ENCODE data around the gene ZNF483.
"Not testable (repeated sequence)": the region's sequence is repeated elsewhere in the genome, so short reads cannot be mapped to it uniquely, and the experiment has no call there.

ZNF483 gene

DNA sequence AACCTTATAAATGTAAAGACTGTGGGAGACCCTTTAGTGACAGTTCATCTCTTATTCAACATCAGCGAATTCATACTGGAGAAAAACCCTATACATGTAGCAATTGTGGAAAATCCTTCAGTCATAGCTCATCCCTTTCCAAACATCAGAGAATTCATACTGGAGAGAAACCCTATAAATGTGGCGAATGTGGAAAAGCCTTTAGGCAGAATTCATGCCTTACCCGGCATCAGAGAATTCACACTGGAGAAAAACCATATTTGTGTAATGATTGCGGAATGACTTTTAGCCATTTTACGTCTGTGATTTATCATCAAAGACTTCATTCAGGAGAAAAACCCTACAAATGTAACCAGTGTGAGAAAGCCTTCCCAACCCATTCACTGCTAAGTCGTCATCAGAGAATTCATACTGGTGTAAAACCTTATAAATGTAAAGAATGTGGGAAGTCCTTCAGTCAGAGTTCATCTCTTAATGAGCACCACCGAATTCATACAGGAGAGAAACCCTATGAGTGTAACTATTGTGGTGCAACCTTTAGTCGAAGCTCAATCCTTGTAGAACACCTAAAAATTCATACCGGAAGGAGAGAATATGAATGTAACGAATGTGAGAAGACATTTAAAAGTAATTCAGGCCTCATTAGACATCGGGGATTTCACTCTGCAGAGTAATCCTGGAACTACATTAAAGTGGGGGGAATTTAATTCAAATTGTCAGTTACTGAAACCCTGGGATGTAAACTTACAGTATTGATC lies 17.7 kb downstream of the ZNF483 start:
- DNase-seq (ENCODE audit: low read depth in 4 of 4, low spot score in 1 of 4) = no peak

DNA sequence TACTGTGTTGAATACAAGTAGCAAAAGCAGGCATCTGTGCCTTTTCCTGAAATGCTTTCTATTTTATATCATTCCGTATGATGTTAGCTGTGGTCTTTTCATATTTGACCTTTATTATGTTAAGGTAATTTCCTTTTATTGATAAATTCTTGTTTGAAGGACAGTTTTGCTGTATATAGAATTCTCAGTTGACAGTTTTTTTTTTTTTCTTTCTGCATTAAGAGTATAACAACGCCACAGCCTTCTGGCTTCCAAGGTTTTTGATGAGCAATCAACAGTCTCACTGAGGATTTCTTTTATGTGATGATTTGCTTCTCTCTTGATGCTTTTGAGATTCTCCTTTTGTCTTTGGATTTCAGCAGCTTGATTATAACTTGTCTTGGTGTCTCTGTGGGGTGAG lies 23.6 kb downstream of the ZNF483 start:
- DNase-seq (ENCODE audit: low read depth in 4 of 4, low spot score in 1 of 4) = no peak

DNA sequence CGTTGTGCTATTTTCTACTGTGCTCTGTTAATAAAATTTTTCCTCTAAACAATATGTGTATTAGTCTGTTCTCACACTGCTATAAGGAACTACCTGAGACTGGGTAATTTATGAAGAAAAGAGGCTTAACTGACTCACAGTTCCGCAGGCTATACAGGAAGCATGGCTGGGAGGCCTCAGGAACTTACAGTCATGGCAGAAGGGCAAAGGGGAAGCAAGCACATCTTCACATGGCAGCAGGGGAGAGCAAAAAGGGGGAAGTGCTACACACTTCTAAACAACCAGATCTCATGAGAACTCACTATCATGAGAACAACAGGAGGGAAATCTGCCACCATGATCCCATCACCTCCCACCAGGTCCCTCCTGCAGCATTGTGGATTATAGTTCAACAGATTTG lies 30.4 kb downstream of the ZNF483 start:
- not testable (repeated sequence) for DNase-seq (ENCODE audit: low read depth in 4 of 4, low spot score in 1 of 4)

DNA sequence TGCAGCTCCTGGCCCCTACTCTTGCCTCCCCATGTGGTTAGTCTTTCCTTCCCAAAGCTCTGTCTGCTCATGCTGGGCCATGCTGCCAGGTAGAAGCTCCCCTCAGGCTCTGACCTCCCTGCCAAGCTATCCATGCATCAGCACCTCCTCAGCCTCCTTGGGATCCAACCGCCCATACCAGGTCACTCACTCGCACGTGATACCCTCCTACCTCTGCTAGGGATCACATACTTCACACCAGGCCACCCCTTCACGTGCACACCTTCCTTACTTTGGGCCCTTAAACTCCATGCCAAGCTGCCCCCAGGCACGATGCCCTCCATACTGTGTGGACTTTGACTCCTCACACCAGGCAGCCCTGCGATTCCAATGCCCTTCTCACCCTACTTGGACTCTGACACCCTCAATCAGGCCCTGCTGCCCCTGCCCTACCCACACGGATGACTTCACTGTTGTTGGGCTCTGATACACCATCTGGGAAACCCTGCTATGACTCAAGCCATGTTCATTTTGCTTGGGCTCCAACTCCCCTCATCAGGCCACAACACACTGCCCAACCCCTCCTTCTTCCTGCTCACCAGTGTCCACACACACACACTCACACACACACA lies 34.1 kb downstream of the ZNF483 start:
- no peak for DNase-seq (ENCODE audit: low read depth in 4 of 4, low spot score in 1 of 4)

DNA sequence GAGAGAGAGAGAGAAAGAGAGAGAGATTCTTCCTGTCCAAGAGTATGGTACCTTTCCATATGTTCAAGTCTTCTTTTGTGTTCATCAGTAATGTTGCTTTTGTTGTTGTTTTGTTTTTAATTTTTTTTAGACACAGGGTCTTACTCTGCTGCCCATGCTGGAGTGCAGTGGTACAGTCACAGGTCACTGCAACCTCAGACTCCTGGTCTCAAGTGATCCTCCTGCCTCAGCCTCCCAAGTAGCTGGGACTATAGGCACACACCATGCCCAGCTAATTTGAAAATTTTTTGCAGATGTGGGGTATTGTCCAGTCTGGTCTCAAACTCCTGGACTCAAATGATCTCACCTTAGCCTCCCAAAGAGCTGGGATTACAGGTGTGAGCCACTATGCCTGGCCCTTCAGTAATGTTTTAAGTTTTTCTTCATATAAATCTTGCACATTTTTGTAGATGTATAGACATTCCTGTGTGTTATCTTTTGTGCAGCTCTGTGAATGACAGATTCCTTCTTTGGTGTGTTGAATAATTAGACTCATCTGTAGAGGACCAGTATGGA lies 36.3 kb downstream of the ZNF483 start:
- DNase-seq (ENCODE audit: low read depth in 4 of 4, low spot score in 1 of 4) = no peak

DNA sequence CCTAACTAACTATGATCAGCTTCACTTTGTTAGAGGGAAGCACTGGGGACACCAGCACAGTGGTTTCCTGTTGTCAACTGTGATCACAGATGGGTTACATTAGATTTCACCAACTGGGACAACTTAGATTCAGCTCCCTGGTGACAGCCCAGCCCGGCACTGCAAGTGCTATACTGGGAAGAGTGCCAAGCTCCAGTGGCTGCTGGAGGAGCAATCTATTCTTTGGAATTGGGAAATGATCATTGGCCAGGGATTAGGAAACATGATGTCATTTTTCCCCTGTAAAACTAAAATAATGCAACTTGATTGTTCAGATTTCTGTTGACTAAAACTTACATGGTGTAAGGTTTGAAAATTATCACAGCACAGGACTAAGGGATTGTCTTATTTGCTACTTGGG lies 41.3 kb downstream of the ZNF483 start:
- DNase-seq (ENCODE audit: low read depth in 4 of 4, low spot score in 1 of 4) = no peak

DNA sequence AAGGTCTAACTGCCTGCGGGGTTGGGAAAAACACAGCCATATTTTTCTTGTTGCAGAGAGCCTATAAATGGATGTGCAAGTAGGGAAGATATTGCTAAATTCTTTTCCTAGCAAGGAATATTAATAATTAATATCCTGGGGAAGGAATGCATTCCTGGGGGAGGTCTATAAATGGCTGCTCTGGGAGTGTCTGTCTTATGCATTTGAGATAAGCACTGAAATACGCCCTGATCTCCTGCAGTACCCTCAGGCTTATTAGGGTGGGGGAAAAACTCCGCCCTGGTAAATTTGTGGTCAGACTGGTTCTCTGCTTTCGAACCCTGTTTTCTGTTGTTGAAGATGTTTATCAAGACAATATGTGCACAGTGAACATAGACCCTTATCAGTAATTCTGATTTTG lies 43.1 kb downstream of the ZNF483 start:
- DNase-seq (ENCODE audit: low read depth in 4 of 4, low spot score in 1 of 4) = not testable (repeated sequence)

DNA sequence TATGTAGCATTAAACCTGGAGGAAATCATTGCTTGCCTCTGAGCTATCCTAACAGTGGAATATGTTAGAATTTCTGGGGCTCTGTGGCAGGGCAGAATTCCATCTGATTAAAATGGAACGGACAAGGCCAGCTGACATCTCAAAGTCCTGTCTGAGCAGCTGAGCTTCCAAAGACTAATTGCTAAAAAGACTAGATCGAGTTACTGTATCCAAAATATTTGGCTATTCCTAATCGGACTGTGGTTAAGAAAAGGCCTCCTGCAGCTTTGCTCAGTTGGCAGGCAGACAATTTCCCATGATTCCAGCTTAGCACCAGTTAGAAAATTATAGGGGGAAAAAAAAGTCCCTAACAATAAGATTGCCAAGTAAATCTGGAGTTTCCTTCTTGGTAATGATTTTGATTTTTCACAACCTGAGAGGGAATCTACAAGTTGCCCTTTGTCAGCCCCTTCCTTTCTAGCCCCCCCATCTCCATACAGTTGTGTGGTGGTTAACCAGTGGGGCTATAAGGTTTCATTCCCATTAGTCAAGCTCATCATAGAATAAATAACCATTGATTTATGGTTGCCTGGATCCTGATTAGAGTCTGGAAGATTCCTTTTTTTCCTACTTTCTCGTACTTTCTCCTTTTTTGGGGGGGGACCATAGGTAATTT lies 48.1 kb downstream of the ZNF483 start:
- no peak for DNase-seq (ENCODE audit: low read depth in 4 of 4, low spot score in 1 of 4)

DNA sequence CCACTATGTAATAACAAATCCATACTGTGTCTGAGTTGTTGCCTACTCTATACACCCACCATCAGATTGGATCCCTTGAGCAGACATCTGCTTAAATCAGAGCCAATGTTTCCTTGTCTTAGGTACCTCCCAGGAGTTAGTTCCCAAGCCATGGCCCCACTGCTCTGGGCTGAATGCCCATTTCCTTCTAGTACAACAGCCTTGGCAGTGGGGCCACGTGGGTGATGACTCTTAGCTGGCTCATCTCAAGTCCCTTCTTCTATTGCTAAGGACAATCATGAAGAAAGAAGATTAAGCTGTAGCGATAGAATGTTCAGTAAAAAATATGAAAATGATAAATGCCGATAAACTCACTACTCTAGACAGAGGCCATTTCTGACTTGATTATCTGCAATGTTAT lies 57.9 kb downstream of the ZNF483 start:
- no peak for DNase-seq (ENCODE audit: low read depth in 4 of 4, low spot score in 1 of 4)

DNA sequence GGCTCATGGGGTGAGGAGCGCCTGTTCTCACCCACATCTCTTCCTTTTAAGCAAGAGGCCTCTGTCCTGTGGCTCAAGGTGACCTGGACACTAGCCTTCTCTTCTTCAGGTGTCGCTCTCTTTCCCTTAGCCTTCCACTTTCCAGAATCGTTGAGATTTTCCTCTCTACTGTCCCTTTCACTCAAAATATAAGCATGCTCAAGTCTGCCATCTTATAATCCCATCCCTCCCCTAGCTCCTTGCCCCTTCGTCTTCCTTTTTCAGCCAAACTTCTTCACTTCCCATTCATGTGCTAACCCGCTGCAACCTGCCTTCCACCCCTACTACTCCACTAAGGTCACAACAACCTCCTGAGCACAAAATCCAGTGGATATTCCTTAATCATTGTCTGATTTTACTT lies 61.4 kb downstream of the ZNF483 start:
- DNase-seq (ENCODE audit: low read depth in 4 of 4, low spot score in 1 of 4) = no peak

DNA sequence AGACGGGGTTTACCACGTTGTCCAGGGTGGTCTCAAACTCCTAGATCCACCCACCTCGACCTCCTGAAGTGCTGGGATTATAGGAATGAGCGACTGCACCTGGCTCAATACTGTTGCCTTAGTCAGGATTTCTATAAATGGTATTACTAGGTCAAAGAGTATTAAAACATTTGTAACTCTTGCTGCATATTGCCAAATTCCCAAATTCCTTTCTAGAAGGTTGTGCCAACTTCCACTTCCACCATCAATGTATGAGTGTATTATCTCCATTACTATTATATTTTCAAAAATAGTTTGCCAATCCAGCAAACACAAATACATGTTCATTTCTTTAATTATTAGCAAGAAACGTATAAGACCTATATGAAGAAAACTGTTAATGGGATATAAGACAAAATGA lies 63.9 kb downstream of the ZNF483 start:
- no peak for DNase-seq (ENCODE audit: low read depth in 4 of 4, low spot score in 1 of 4)

DNA sequence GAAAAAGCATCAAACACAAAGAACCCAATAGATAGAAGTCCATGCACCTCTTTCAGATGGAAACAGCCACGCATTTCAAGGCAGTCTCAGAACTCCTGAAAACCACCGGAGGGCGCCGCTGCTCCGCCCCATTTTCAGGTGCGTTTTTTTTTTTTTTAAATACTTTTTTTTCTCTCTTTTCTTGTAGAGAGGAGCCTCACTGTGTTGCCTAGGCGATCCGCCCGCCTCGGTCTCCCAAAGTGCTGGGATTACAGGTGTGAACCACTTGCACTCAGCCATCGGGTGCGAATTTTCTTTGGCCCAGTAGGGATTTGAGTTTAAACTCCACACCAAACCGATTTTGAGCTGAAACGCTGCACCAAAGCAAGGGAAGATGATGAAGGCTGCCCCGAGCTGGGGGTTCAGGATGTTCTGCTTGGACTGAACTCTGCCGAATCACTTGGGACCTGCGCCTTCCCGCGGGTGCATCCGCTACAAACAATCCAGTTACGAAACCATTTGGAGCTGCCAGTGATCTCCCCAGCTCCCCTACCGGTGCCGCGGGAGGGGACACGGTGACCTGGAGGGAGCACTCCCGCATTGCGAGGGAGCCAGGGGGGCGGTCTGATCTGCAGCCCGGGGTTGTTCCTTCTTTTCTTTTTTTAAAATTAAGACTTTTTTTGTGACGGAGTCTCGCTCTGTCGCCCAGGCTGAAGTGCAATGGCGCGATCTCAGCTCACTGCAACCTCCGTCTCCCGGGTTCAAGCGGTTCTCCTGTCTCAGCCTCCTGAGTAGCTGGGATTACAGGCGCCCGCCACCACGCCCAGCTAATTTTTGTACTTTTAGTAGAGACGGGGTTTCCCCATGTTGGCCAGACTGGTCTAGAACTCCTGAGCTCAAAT lies 73.1 kb downstream of the ZNF483 start:
- peak in 1 of 4 experiments; percentile 26 for DNase-seq (ENCODE audit: low read depth in 4 of 4, low spot score in 1 of 4)

DNA sequence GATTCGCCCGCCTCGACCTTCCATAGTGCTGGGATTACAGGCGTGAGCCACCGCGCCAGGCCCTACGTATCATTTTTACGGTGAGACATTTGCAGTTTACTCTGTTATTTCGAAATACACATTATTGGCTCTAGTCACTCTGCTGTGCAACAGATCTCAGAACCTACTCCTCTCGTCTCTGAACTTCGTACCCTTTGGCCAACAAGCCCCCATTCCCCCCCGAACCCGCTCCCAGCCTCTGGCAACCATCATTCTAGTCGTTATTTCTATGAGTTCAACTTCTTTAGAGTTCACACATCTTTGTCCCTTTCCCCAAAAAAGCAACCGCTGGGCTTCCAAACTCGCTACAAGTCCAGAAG lies 73.7 kb downstream of the ZNF483 start:
- no peak for DNase-seq (ENCODE audit: low read depth in 4 of 4, low spot score in 1 of 4)

DNA sequence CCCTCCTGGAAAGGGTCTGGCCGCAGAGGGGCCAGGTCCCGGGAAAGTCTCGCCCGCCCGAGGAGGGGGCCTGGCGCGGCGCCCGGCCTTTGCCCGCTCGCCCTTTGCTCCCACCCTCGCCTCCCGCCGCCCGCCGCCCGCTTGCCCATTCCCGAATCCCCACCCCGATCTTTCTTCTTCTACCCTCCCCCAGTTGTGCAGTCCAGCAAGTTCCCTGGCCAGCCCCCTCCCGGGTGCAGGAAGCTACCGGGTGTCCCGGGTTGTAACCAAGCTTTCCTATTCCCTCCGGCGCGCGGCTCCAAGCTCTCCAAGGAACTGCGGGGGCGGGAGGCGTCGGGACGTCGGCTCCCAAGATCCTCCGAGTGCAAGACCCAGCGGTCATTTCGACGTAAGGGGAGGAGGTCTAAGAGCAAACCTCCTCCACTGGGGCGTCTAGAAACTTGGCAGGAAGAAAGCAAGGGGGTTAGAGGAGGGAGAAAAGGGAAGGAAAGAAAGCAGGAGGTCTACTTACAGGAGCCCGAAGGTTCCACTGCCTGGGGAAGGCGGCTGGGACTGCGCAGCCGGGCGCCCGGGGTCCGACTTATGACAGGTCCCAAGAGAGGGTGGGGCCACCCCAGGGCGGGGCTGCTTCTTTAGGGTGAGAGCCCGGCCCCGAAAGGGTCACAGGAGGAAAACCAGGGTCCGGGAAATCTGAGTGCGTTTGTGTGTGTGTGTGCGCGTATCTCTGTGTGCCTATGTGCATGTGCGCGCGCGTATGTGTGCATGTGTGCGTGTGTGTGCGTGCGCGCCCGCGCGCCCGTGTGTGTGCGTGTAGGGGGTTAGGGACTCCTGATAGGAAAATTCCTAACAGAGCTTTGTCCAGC lies 74.3 kb downstream of the ZNF483 start, which contains the start of gene PTGR1:
PTGR1 (minus strand) TSS at position 556 of the 863 bp plus-strand sequence. CDS start 2,225 bp downstream, outside the sequence.
- DNase-seq (ENCODE audit: low read depth in 4 of 4, low spot score in 1 of 4) = no peak

DNA sequence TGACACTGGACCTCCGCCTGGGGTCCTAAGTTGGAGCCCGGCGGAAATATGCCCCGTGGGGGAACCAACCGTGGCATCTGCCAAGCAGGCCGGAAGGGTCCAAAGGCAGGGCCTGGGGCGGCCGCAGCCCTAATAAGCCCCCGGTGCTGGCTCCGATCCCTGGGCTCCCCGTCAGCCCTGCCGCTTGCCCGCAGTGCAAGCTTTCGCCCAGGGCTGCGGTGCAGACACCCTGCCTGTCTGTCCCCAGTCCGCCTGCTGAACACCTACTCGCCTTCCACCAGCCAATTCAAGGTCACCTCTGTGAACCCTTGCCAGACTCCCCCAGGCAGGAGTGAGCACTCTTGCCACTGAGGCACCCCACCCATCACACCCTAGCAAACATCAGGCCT lies 75.0 kb downstream of the ZNF483 start:
- DNase-seq (ENCODE audit: low read depth in 4 of 4, low spot score in 1 of 4) = no peak

DNA sequence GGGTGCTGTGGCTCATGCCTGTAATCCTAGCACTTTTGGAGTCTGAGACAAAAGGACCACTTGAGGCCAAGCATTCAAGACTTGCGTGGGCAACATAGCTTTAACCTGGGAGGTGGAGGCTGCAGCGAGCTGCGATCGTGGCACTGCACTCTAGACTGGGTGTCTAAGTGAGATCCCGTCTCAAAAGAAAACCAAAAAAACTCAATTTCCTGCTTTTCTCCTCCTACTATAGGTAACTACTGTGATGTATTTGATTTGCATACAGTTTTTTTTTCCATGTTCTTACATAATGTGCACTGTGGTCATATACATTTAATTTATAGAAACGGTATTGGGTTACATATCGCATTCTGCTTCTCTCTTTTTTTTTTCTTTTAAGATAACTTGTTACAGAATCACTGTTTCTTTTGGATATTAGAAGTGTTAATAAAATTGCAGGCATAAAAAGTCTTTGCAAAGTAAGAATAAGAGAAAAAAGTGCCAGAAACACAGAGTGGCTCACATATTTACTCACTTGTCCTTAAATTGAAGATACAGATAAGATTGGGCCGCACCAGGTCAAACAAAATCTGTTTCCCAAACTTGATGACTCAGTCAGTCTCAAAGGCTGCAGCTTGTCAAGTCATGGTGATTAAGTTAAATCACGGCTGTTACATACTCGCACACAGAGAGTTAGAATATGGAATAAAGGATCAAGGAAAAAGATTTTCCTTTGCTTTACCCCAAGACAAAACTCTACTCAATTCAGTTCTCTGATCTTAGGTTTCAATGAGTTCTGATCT lies 76.4 kb downstream of the ZNF483 start:
- DNase-seq (ENCODE audit: low read depth in 4 of 4, low spot score in 1 of 4) = no peak

DNA sequence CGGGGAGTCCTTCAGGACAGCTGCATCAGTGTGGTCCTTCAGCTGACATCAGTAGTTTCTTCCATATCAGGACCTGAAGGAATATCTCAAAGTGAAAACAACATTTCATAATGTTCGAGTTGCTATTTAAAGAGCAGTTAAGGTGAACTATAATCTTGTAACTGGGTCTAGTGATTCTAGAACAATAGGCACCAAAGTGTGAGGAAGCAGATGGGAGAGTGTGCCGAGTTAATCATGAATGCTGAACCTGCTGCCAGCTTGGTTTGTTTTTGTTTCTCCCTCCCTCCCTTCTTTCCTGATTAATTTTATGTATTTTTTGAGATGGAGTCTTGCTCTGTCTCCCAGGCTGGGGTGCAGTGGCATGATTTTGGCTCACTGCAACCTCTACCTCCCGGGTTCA lies 78.1 kb downstream of the ZNF483 start:
- no peak for DNase-seq (ENCODE audit: low read depth in 4 of 4, low spot score in 1 of 4)

DNA sequence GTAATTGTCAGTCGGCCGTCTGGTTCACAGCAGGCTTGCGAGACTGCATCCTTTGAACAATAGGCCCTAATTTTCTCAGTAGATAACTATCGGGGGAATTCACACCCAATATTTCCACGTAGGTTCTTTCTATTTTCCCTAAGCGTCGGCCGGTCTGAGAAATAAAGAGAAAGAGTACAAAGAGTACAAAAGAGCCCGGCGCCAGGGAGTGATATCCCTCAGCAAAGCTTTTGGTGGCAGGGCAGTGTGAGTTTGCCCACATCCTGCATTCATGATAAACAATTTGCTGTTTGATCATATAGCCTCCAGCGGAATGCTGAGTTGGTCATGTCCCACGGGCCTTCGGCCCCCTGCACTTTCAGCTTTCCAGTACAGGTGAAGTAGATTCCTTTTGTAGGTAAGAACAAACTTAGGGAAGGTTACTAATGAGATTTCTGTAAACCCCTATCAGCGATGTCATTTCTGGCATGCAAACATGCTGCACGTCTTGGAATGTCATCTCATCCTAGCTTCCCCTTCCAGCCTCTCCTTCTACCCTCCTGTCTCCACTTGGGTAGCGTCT lies 79.2 kb downstream of the ZNF483 start:
- DNase-seq (ENCODE audit: low read depth in 4 of 4, low spot score in 1 of 4) = no peak

DNA sequence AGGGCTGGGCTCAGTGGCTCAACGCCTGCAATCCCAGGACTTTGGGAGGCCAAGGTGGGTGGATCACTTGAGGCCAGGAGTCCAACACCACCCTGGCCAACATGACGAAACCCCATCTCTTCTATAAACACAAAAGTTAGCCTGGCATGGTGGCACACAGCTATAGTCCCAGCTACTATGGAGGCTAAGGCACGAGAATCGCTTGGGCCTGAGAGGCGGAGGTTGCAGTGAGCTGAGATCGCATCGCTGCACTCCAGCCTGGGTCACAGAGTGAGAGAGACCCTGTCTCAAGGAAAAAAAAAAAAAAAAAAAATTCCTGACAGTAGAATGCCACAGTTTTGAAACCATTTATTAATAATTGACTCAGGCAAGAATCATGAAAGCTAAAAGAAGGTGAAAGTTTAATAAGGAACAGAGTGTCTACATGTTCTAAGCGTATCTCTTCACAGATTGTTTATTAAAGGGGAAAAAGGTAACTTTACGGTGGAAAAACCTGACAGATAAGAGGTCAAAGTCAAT lies 80.1 kb downstream of the ZNF483 start:
- DNase-seq (ENCODE audit: low read depth in 4 of 4, low spot score in 1 of 4) = no peak
